Effector CD8-positive, alpha-beta T cell (primary cell): ENCODE data around the gene CLGN.
"Not testable (repeated sequence)": the region's sequence is repeated elsewhere in the genome, so short reads cannot be mapped to it uniquely, and the experiment has no call there.

Source experiments
- DNase-seq: peaks from one replicate; lab custom pipeline; 2025; lab: John Stamatoyannopoulos, UW
- total RNA-seq, 4 experiments: gene quantifications; one replicate each; lab custom pipeline; 2026; lab: John Stamatoyannopoulos, UW

The CLGN gene, protein sequence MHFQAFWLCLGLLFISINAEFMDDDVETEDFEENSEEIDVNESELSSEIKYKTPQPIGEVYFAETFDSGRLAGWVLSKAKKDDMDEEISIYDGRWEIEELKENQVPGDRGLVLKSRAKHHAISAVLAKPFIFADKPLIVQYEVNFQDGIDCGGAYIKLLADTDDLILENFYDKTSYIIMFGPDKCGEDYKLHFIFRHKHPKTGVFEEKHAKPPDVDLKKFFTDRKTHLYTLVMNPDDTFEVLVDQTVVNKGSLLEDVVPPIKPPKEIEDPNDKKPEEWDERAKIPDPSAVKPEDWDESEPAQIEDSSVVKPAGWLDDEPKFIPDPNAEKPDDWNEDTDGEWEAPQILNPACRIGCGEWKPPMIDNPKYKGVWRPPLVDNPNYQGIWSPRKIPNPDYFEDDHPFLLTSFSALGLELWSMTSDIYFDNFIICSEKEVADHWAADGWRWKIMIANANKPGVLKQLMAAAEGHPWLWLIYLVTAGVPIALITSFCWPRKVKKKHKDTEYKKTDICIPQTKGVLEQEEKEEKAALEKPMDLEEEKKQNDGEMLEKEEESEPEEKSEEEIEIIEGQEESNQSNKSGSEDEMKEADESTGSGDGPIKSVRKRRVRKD
- total RNA-seq: 0 to 1.6 (median 0.18) reads per million in 4 experiments

DNA sequence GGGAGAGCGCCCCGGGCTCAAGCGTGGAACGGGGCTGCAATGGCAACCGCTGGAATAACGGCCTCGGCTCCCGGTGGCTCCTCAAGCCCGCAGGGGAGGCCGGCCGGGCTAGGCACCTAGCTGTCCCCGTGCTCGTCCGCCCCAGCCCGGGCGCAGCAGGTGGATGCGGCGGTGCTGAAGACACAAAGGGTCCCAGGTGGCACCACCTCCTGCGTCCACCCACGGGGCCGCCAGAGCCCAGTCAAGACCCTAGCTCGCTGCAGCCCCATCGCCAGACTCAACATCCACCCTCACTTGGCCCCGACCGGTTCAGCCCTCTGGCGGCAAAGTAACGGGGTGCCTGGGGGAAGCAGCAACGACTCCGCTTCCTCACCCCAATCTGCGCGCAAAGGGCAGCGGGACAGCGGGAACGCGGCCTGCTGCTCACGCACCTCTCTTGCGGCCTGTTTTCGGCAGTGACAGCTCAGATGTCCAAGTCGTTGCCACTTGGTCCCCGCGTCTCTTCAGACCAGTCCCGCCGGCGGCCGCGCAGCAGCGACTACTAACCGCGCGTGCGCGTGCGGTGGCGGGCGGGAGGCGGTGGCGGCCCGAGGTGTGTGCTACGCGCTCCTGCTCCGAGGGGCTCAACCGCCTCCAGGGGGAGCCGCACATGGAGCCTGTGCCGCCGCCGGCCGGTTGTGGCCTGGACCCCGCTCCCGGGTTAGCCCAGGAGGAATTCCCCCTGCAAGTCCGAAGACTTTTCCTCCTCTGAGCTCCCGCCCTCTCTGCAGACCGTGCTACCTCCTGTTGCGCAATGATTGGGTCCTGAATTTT lies at the start of gene CLGN:
Gene CLGN (minus strand): TSS at position 543 of the 813 bp plus-strand sequence. CDS start 14,570 bp downstream, outside the sequence.
- DNase-seq: peak; percentile 7

DNA sequence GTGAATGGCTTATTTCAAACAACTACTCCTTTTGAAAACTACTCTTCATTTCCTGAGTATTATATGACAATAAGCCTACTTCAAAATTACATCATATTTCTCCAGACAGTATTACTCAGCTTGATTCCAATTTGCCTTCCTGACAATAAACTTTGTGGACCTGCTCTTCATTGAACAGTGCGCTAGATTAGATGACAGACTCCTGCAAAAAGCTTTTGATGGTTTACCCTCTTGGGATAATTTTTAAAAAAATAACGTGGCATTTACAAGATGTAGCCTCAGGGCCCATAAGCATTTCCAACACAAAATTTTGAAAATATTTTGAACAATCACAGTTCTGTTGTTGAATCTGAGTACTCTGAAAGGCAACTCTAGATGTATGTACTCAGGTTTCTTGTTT lies 44.7 kb upstream of the CLGN start:
- DNase-seq: no peak

DNA sequence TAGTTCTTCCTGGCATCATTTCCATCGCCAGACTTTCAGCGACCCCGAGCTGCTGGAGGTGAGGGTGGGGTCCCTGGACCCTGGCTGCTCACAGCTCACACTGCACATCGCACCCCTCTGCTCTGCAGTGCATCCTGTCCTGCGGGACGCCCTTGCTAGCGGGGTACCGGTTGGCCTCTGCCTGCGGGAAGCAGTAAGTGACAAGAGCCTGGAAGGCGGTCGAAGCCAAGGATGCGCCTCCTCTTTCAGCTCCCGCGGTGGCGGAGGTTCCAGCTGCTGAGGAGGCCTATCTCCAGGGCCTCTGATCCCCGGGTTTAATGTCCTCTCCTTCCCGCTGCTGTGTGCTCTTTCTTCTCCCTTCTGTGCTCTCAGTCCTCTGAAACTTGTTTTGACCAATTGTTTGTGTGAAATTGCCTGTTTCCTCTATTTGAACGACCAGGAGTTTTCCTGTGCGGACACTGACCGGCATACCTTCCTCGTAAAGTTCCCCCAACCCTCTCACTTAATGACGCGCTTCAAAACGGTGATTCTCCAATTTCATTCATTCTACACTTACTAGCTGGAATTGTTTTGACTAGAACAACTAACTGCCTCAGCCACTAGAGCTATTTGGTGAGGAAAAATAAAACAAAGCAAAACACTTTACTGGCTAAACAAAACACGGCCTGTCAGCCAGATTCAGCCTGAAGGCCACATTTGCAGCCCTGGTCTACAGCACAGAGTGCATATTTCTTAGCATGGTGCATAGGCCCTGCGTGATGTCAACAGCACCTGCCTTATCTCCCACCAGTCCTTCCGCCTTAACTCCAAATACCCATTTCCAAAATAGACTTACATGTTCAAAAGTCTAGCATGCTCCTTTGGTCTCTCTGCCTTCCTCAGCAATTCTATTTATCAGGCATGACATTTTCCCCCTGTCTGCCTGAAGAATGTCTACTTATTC lies 42.6 kb upstream of the CLGN start:
- no peak for DNase-seq

DNA sequence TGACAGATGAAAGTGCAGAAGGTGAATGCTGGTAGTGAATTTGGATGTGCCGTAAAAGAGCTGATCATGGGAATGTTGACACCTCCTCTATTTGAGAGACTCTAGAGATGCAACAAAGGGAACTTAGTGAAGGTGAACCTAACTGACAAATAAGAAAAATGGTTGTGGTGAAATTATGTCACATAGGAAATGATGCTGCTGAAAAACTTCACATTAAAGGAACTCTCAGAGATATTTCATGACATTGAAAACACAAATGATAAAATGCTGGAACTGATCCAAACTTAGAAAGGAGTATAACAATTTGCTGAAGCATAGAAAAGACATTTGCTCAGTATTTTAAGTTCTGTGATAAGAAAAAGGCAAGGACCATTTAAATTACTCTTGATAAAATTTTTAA lies 38.7 kb upstream of the CLGN start:
- no peak for DNase-seq

DNA sequence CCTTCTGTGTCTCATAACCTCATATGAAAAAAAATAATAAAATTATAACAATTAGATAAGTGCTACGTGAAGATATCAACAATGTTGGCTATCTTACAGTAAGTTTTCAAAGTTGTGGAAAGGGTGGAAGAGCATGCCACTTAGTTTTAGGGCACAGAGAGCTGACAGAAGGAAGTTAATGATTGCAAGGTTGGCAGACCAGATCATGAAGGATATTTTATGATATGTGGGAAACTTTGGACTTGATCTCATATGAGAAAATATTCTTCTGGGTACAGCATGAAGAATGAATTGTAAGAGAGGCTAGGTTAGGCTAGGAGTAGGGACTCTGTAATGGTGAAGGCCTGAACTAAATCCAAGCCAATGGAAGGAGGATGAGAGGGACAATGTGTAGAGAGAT lies 36.2 kb upstream of the CLGN start:
- DNase-seq: no peak

DNA sequence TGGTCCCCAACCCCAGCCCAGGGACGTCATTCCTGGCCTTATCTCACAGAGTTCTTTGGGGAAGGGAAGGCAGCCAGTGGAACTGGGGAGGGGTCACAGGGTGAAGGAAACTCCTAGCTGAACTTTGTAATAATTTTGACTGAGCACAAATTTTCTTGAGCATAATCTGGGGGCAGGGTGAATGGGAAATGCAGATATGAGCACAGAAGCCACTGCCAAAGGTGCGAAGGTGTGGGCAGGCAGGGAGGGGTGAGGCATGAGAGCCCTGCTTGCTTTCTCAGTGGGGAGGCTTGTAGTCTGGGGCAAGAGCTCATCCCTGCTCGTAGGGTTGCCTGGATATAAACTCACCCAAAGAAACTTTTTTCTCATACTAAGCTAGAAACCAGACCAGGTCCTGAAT lies 35.7 kb upstream of the CLGN start:
- DNase-seq: no peak

DNA sequence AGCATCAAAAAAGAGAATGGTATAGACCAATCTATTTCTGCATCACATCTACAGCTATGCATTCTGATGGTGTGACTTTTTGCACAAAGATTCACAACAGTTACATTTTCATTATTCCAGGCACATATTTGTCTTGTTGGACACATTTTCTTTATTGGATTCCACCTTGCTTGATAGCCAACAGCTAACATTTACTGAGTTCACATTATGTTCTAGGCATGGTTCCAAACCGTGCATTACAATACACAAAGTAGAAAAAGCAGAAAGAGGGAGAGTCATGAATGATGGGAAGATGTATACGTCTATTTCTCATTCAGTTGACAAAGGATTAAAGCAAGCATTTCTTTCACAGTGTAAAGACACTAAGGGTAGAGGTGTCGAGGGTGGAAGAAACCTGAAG lies 22.9 kb upstream of the CLGN start:
- no peak for DNase-seq

DNA sequence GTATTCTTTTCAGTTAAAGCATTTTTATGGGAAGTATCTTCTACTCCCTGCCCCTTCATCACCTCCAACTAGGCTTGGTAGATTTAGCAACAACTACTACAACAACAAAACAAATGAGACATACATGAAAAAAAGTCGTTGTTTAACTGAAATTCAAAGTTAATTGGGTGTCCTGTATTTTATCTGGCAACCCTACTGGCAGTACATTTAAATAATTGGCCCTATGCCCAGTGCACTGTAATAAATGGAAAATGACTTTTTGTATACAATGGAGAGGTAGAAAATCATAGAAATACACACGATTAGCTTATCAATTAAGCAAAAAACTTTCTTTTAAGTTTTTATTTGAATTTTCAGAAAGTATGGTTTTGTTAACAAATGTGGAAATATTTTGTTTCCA lies 21.4 kb upstream of the CLGN start:
- no peak for DNase-seq

DNA sequence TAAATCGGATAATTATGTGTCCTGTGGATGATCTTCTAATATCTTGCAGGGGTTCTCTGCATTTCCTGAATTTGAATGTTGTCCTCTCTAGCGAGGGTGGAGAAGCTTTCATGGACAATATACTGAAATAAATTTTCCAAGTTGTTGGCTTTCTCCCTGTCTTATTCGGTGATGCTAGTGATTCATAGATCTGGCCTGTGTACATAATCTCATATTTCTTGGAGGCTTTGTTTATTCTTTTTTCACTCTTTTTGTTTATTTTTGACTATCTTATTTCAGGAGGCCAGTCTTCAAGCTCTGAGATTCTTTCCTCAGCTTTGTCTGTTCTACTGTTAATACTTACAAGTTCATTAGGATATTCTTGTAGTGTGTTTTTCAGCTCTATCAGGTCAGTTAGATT lies 20.7 kb upstream of the CLGN start:
- DNase-seq: no peak

DNA sequence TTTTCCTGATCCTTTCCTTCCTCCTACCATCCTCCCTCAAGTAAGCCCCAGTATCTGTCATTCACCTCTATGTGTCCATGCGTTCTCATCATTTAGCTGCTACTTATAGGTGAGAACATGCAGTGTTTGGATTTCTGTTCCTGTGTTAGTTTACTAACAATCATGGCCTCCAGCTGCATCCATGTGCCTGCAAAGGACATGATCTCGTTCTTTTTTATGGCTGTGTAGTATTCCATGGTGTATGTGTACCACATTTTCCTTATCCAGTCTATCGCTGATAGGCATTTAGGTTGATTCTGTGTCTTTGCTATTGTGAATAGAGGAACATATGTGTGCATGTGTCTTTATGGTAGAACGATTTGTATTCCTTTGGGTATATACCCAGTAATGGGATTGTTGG lies 16.9 kb upstream of the CLGN start:
- DNase-seq: not testable (repeated sequence)

DNA sequence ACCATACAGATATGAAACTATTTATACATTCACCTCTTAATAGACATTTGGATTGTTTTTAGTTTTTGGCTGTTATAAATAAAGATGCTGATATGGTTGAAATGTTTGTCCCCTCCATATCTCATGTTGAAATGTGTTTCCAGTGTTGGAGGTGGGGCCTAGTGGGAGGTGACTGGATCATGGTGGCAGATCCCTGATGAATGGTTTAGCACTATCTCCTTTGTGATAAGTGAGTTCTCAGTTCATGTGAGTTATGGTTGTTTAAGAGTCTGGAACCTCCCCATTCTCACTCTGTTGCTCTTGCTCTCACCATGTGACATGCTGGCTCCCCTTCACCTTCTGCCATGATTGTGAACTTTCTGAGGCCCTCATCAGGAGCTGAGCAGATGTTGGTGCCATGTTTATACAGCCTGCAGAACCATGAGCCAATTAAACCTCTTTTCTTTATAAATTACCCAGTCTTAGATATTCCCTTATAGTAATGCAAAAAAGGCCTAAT lies 12.2 kb upstream of the CLGN start:
- no peak for DNase-seq

DNA sequence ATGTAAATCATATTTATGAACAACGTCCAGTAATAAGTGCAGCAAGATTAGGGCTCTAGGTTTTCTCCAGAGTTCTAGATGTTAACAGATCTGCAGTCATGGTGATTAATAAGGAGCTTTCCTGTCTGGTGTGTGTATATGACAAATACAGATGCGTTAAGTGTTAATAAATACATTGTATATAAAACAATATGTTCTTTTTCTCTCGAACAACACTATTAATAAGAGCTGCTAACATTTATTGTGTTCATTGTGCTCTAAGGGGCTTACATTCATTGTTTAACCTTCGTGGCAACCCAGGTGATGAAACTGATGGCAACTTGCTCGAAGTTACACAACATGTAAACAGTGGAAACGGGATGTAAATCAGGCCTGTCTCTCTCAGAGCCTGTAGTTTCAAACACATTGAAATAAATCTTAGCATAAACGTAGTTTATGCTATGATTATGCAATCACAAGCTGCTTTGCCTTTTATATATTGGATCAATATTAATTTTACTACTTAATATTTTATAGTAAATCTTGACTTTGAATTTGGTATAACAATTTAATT lies 547 bp upstream of the CLGN start:
- DNase-seq: no peak

DNA sequence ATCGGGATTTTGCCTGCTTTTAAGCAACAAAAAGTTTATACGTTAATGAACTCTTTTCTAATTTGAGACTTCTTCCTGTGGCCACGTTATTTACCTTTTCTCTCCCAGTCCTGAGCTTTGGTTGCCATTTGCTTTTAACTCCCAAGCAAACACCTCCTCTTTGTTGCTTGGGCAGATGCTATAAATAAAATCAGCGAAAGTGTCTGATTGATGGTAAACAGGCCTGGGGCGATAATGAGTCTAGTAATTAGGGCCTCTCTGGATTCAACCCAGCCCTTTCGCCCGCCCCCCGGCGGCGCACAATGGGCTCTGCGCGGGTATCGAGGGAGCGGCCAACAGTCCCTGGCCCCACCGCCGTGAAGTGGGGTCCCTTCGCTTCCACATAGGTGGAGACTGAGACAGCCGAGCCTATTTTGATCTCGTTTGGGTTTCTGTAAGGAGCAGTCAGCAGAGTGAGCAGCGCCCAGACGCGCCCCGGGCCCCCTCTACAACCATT lies 790 bp downstream of the CLGN start:
- no peak for DNase-seq

DNA sequence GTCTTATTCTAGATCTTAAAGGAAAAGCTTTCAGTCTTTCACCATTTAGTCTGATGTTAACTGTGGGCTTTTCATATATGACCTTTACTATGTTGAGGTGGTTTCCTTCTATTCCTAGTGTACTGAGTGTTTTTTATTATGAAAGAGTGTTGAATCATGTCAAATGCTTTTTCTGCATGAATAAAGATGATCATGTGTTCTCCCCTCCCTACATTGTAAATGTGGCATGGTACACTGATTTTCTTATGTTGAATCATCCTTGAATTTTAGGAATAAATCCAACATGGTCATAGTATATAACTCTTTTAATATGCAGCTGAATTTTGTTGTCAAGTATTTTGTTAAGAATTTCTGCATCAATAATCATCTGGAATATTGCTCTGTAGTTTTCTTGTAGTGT lies 4.3 kb downstream of the CLGN start:
- DNase-seq: no peak

DNA sequence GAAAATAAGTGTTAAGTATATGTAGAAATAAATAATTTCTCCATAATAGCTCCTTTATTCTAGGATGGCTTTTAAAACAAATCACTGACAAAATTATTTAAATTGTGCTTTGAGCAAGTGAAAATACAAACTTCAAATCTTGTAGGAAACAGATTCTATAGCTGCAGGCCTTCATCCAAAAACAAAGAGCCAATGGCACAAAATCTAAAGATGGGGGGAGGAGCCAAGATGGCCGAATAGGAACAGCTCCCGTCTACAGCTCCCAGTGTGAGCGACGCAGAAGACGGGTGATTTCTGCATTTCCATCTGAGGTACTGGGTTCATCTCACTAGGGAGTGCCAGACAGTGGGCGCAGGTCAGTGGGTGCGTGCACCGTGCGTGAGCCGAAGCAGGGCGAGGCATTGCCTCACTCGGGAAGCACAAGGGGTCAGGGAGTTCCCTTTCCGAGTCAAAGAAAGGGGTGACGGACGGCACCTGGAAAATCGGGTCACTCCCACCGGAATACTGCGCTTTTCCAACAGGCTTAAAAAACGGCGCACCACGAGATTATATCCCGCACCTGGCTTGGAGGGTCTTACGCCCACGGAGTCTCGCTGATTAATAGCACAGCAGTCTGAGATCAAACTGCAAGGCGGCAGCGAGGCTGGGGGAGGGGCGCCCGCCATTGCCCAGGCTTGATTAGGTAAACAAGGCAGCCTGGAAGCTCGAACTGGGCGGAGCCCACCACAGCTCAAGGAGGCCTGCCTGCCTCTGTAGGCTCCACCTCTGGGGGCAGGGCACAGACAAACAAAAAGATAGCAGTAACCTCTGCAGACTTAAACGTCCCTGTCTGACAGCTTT lies 14.1 kb downstream of the CLGN start:
- DNase-seq: not testable (repeated sequence)

DNA sequence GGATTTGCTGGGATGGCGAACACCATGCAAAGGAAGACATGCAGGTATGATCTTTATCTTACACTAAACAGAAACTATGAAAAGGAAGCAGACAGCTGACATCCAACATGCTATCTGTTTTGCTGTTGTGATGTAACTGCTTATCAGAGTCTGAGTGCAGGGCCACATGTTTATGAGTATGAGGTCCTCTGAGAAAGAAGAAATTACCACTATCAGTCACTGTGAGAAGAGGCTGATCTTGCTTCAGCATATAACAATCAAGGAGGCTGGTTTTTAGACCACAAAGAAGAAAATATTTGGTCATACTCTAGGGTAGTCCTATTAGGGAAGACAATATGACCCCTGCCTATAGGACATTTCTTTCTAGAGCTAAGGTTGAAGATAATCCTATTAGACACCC lies 18.5 kb downstream of the CLGN start:
- DNase-seq: no peak

DNA sequence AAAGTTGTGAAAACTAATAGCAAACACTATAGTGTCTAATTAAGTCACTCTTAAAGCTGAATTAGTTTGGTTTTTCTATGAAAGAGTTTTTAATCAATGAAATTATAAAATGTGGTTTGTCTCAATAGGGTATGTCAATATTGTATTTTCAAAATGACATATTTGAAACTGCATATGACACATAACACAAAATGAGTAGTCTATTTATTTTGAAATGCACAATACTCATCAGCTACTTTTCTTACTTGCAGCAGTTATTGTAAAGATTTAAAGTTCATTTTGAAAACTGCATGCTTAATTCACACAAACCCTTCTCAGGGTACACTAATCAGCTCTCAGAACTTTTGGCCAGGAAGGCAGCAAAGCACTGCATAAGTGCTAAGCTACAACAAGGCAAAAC lies 21.2 kb downstream of the CLGN start:
- DNase-seq: no peak

DNA sequence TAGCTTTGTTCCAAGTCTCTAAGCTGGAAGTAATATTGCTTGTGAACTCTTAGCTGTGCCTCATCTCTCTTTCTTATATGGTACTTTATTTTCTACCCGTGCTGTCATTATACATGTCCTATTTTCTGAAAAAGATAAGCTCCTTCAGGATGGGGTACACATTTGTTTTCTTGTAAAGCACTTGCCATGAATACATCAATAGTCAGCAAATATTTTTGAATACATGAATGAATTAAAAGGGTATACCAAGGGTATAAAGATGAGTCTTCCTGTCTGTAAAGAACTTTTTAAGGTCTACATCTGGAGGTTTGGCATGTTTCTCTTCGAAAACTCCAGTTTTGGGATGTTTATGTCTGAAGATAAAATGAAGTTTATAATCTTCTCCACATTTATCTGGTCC lies 27.3 kb downstream of the CLGN start:
- no peak for DNase-seq

DNA sequence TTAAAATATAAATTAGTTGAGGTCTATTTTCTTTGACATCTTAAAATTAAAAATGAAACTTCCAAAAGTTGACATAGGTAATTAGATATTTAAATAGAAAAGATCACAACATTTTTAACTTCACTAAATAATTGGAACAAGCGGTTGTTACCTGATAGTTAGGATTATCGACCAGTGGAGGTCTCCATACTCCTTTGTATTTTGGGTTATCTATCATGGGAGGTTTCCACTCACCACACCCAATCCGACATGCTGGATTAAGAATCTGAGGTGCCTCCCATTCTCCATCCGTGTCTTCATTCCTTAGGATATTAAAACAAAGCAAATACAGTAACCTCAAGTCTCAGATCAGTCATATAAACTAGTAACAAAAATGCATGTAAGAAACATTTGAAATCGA lies 31.8 kb downstream of the CLGN start:
- no peak for DNase-seq

DNA sequence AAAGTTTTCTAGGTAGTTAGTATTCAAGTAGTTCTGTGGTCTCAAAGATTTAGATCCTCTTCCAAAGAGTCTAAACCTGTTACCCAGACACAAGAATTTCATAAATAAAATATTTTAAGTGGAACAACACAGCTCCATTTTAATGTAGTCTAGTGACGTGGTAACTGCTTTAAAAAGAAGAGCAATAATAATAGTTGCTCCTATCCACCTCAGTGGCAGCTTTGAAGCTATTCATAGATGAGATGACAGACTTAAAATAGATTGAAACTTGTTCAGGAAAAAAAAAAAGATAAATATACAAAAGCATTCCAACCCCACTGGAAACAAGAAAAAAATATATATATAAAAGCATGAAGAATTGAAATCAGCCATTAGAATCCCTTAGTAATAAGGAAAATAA lies 39.4 kb downstream of the CLGN start:
- DNase-seq: no peak
